Choroid plexus epithelial cell (primary cell): Measurements from ENCODE around the gene ULBP2.
"Not testable (repeated sequence)": the region's sequence is repeated elsewhere in the genome, so short reads cannot be mapped to it uniquely, and the experiment has no call there.

Source experiments
- DNase-seq: peaks from one replicate; pipeline ENCODE4 v3.0.0-alpha.2; 2010; ENCODE audit warnings: low read depth
- H3K4me3 ChIP-seq: 2 replicates; pipeline ENCODE4 v1.5.1; 2011; ENCODE audit warnings: low read depth, mild to moderate bottlenecking, control low read depth, low read length, moderate library complexity
- CTCF ChIP-seq: conservative IDR thresholded peaks from 2 replicates; pipeline ENCODE4 v1.5.1; 2011; ENCODE audit warnings: low read depth, mild to moderate bottlenecking, control low read depth, inconsistent platforms, low read length, moderate library complexity

The ULBP2 gene

DNA sequence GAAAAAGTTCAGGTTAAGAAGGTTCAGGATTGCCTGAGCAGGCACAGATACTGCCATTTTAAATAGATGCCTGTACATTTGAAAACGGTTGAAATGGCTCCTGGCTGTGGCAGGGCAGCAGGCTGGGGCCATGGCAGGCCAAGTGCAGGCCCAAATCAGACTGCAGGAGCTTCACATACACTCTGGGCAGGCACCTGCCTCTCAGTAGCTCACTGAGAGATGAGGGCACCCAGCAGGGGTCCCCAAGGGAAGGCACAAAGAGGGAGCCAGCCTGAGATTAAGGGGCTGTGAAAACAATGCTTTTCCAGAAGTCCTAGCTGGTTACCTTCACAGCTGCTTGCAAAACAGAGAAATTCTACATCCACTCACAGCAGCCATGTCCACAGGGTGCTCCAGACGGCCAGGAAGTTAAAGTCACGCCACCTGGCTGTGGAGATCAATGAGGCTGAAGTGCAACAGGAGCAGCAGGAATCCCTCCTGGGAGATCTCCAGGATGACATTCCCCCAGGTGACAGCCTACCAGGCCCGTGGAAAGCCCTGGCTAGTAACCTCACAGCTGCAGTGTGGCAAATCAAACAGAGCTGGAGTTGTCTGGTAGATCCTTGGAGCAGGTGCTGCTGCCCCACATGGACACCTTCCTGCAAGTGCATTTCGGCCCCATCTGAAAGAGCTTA, 37.7 kb upstream of the ULBP2 start:
- TF ChIP-seq CTCF = no peak
- H3K4me3 ChIP-seq = no peak overlapping the region
- DNase-seq = no peak

GRCh38 chr6:149904661-149905370, 37.0 kb upstream of the ULBP2 start:
- no peak for TF ChIP-seq CTCF
- no peak for DNase-seq
- H3K4me3 ChIP-seq = no peak overlapping the region

GRCh38 chr6:149905371-149905910, 36.4 kb upstream of the ULBP2 start:
- no peak for TF ChIP-seq CTCF
- H3K4me3 ChIP-seq = no peak overlapping the region
- no peak for DNase-seq

GRCh38 chr6:149905911-149906371, 35.9 kb upstream of the ULBP2 start:
- TF ChIP-seq CTCF = no peak
- no peak for DNase-seq
- no peak overlapping the region for H3K4me3 ChIP-seq

- H3K4me3 ChIP-seq = no peak overlapping the region
- DNase-seq = no peak
- TF ChIP-seq CTCF = no peak
Observed at GRCh38 chr6:149906405-149906804, 35.4 kb upstream of the ULBP2 start.

DNA sequence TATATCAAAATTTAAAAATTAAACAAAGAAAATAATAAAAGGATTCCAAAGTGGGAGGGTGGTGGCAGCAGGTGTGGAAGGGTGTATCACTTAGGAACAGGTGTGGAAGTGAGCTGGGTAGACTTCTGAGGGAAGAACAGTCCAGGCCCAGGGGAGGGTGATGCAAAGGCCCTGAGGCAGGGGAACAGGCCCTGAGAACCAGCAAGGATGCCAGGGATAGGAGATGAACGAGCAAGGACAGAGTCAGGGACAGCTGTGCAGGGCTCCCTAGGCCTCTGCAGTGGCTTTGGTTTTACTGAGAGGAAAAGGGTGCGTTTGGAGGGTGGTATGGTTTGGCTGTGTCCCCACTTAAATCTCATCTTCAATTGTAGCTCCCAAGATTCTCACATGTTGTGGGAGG, 34.5 kb upstream of the ULBP2 start:
- no peak for DNase-seq
- TF ChIP-seq CTCF = no peak

GRCh38 chr6:149908480-149908879, 33.3 kb upstream of the ULBP2 start:
- DNase-seq, H3K4me3 ChIP-seq: not testable (repeated sequence)

More for the DNA sequence above, 34.5 kb upstream of the ULBP2 start:
- no peak overlapping the region for H3K4me3 ChIP-seq
